Epithelial cell of proximal tubule (primary cell): Measurements from ENCODE around the gene COMMD3. TPM values are rescaled to one million over a fixed set of nuclear protein-coding genes. Genes with fewer than 3 reads are reported as not detected.

Experiments used
- DNase-seq: peaks from one replicate; pipeline ENCODE4 v3.0.0-alpha.2; 2011; ENCODE audit warnings: low read depth
- H3K4me3 ChIP-seq: 2 replicates; pipeline ENCODE4 v1.5.1; 2011; ENCODE audit warnings: low read depth, mild to moderate bottlenecking, low read length
- CTCF ChIP-seq: conservative IDR thresholded peaks from 2 replicates; pipeline ENCODE4 v1.5.1; 2012; ENCODE audit warnings: low read depth, mild to moderate bottlenecking, low read length
- total RNA-seq: library from RNA; depleted of rRNA; stranded (reverse); fragments of >200 nt; gene quantifications from 2 replicates; pipeline ENCODE4 v1.2.3, GENCODE V29; 2015

The COMMD3 gene
- total RNA-seq, 1 donor from 2014 or later = 43.8 TPM

- no peak for TF ChIP-seq CTCF
- DNase-seq = no peak
- H3K4me3 ChIP-seq = no peak overlapping the region
Observed at GRCh38 chr10:22318772-22319171, 2.6 kb downstream of the COMMD3 start.

GRCh38 chr10:22319547-22319979 lies 3.4 kb downstream of the COMMD3 start:
- H3K4me3 ChIP-seq = no peak overlapping the region
- TF ChIP-seq CTCF = no peak
- no peak for DNase-seq

GRCh38 chr10:22319980-22320558 lies 3.9 kb downstream of the COMMD3 start:
- DNase-seq = no peak
- H3K4me3 ChIP-seq = peak overlapping the region; percentile 50
- TF ChIP-seq CTCF = no peak

- DNase-seq = no peak
- no peak for TF ChIP-seq CTCF
Observed at GRCh38 chr10:22320591-22321155, 4.5 kb downstream of the COMMD3 start, which contains the start of gene BMI1. Gene BMI1, plus strand, starts transcription at chr10:22321099. Its CDS starts 5,351 bp downstream, at chr10:22326450.

GRCh38 chr10:22321156-22321923 lies 5.2 kb downstream of the COMMD3 start:
- DNase-seq = no peak
- no peak for TF ChIP-seq CTCF
- peak overlapping the region; percentile 78 for H3K4me3 ChIP-seq

More at GRCh38 chr10:22320591-22321155, 4.5 kb downstream of the COMMD3 start, which contains the start of gene BMI1:
- peak within 1 kb of the TSS; percentile 78 for H3K4me3 ChIP-seq

- peak overlapping the region; percentile 67 for H3K4me3 ChIP-seq
- TF ChIP-seq CTCF = no peak
- no peak for DNase-seq
Observed at GRCh38 chr10:22321924-22322640, 5.9 kb downstream of the COMMD3 start.
